ENCODE data around the gene ARL5B.

Gene ARL5B

GRCh38 chr10:18651324-18652007 is 7.8 kb upstream of the ARL5B start, which contains the start of gene NSUN6 (continued):
- TF ChIP-seq ZNF510 (tag by site-specific recombination; IDR thresholded peaks at IDR 0.05; ENCODE audit: insufficient replicate concordance) (no peak), ZNF248 (tag by site-specific recombination; IDR thresholded peaks at IDR 0.05) (no peak), REPIN1 (tag by site-specific recombination; IDR thresholded peaks at IDR 0.05; ENCODE audit: low read depth) (no peak), OVOL3 (tag by site-specific recombination; IDR thresholded peaks at IDR 0.05) (0 out of 2 replicates have a peak, but pooled peaks have one; percentile 19), ZNF324 (tag by site-specific recombination; IDR thresholded peaks at IDR 0.05) (0 out of 2 replicates have a peak, but pooled peaks have one; percentile 58), ZNF214 (tag by site-specific recombination; IDR thresholded peaks at IDR 0.05; ENCODE audit: borderline replicate concordance) (no peak), ZNF596 (tag by site-specific recombination; IDR thresholded peaks at IDR 0.05) (no peak), ZNF350 (tag by site-specific recombination; IDR thresholded peaks at IDR 0.05) (no peak), ZNF621 (tag by site-specific recombination; IDR thresholded peaks at IDR 0.05) (no peak), ZNF423 (tag by site-specific recombination; IDR thresholded peaks at IDR 0.05) (no peak), ZNF202 (tag by site-specific recombination; IDR thresholded peaks at IDR 0.05; ENCODE audit: borderline replicate concordance) (no peak), ZNF174 (tag by site-specific recombination; IDR thresholded peaks at IDR 0.05) (no peak), ZNF571 (tag by site-specific recombination; IDR thresholded peaks at IDR 0.05) (no peak), BCL11A (tag by site-specific recombination; IDR thresholded peaks at IDR 0.05; ENCODE audit: low read depth) (no peak), SP2 (tag by site-specific recombination; IDR thresholded peaks at IDR 0.05) (peak; percentile 93), ZNF747 (tag by site-specific recombination; IDR thresholded peaks at IDR 0.05) (no peak), FEZF1 (tag by site-specific recombination; IDR thresholded peaks at IDR 0.05) (peak; percentile 57), ZNF155 (tag by site-specific recombination; IDR thresholded peaks at IDR 0.05) (no peak), ZBTB20 (tag by site-specific recombination; IDR thresholded peaks at IDR 0.05) (peak; percentile 36; the same call in 1 of the 2 replicates), ELK4 (IDR thresholded peaks at IDR 0.05; ENCODE audit: borderline replicate concordance, low read depth, low read length) (no peak), ZNF239 (tag by site-specific recombination; IDR thresholded peaks at IDR 0.05) (no peak), ZNF530 (tag by site-specific recombination; IDR thresholded peaks at IDR 0.05; ENCODE audit: low read depth) (no peak), ZFP37 (tag by site-specific recombination; IDR thresholded peaks at IDR 0.05) (no peak), ZNF354C (tag by site-specific recombination; IDR thresholded peaks at IDR 0.05; ENCODE audit: borderline replicate concordance, low read depth) (no peak), ZNF529 (tag by site-specific recombination; IDR thresholded peaks at IDR 0.05; ENCODE audit: insufficient replicate concordance) (no peak), ZNF518A (tag by site-specific recombination; conservative IDR thresholded peaks at IDR 0.05; ENCODE audit: low read depth) (peak; percentile 89), HOXA7 (CRISPR knock-in tag; IDR thresholded peaks at IDR 0.05; ENCODE audit: borderline replicate concordance) (no peak), PRDM10 (tag by site-specific recombination; IDR thresholded peaks at IDR 0.05) (peak; percentile 95), ZNF658 (tag by site-specific recombination; IDR thresholded peaks at IDR 0.05) (no peak), ZNF776 (tag by site-specific recombination; IDR thresholded peaks at IDR 0.05; ENCODE audit: borderline replicate concordance) (no peak), ZNF707 (tag by site-specific recombination; IDR thresholded peaks at IDR 0.05) (no peak), ZNF175 (tag by site-specific recombination; IDR thresholded peaks at IDR 0.05) (no peak), ZNF366 (tag by site-specific recombination; conservative IDR thresholded peaks at IDR 0.05) (peak; percentile 77)

Measured in HEK293 (cell line).